EL (cell line): ENCODE measurements around the gene CGGBP1.

Experiments used
- DNase-seq: peaks from one replicate; pipeline ENCODE4 v3.0.0-alpha.2; 2016

CGGBP1 gene

GRCh38 chr3:88058581-88059379, at the start of gene CGGBP1, which contains the start of gene ZNF654:
Gene CGGBP1, minus strand, starts transcription at chr3:88059005. Its CDS starts 3,029 bp downstream, at chr3:88055976.
Gene ZNF654, plus strand, starts transcription at chr3:88059255. Its CDS starts 65 bp downstream, at chr3:88059320.
- DNase-seq = peak; percentile 99

- peak; percentile 64 for DNase-seq
These were observed 46.5 kb upstream of the CGGBP1 start for GRCh38 chr3:88105325-88105724.

DNA sequence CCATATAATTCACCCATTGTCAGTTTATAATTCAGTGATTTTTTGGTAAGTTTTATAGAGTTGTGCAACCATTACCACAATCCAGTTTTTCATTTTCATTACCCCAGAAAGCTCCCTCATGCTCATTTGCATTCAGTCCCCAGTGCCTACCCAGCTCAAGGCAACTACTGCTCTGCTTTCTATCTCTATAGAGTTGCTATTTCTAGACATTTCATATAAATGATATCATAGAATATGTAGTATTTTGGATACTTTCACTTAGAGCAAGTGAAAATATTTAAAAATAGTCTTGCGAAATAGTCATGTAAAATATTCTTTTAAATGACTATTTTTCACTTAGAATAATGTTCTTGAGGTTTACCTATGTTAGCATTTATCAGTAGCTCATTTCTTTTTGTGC, 42.3 kb upstream of the CGGBP1 start:
- DNase-seq = no peak

DNA sequence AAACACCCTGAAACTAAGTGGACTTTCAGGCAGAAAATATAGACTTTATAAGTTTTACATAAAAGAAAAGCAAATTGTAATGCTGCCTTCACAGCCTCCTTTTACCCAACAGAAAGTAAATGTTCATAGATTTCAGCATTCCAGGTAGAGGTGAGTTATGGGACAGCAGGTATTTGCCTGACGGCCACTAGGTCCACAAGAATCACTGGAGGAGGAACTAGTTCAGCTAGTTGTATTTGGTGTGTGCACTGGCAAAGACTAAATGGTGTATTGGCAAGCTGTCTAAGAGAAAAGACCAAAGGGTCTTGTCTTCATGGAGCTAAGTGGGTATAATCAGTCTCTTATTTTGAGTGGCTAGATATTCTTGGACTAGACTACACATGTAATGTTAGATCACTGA, 34.5 kb upstream of the CGGBP1 start:
- DNase-seq = no peak

- DNase-seq = no peak
These were observed 33.5 kb upstream of the CGGBP1 start for GRCh38 chr3:88092270-88092669.

DNA sequence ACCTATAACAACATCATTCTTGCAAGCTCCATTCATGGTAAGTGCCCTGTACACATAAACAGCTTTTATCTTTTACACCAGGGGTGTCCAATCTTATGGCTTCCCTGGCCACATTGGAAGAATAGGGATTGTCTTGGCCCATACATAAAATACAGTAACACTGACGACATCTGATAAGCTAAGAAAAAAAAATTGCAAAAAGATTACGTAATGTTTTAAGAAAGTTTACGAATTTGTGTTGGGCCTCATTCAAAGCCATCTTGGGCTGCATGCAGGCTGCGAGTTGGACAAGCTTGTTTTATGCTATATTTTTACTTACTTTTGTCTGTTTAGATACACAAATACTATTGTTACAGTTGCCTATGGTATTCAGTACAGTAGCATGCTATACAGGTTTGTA, 31.9 kb upstream of the CGGBP1 start:
- no peak for DNase-seq

GRCh38 chr3:88084097-88084501, 25.3 kb upstream of the CGGBP1 start:
- DNase-seq = no peak

GRCh38 chr3:88082854-88083253, 24.0 kb upstream of the CGGBP1 start:
- no peak for DNase-seq

DNA sequence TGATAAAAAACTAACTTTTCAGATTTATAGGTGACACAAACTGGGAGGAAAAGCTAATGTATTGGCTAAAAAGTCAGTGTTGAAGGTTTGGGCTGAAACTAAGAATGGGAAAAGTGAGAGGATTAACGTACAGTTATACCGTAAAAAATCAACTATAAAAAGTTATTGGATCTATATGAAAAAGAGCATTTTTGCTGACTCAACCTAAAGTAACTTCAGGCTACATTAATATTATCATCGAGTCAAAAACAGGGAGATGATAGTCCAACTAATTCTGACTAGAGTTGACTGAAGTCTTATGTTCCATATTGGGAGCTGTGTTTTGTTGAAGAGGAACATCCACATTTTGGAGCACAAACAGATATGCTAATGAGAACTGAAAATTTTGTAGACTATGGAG, 20.1 kb upstream of the CGGBP1 start:
- DNase-seq = no peak

DNA sequence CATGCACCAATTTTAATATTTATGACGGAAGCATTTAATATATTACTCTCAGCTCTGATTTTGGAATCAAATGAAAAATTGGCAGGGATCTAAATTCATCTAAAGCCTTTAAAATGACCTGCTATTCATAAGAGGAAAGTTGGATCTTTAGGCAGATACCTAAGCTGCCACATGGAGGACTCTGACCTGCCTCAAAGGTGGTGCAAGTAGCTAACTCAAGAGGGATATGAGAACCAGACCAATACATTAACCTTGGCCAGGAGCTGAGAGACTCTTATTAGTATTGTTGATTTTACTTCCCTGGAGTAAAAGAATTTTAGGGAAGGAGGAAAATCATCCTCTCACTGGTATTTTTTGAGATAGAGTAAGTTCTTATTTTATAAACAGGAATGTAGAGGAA, 17.9 kb upstream of the CGGBP1 start:
- DNase-seq = no peak

GRCh38 chr3:88075497-88075896, 16.7 kb upstream of the CGGBP1 start:
- no peak for DNase-seq

DNA sequence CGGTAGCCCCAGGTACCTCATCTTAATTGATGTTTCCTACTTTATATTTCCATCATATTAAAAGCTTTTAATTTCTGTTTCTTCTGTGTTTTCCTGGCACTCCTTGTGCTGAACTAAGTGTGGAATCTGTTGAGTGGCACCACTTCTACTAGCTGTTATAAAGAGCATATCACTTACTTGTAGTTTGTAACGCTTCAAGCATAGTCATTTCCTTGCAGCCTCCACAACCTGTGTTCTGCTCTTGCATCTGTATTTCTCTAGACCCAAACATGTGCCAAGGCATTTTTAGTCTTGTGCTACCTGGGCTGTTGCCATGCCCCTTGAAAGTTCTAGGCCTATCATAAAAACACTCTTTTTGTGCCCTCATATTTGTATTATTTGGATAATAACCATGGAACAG, 16.3 kb upstream of the CGGBP1 start:
- DNase-seq = no peak

- DNase-seq = no peak
These were observed 2.9 kb upstream of the CGGBP1 start for GRCh38 chr3:88061746-88062145.

DNA sequence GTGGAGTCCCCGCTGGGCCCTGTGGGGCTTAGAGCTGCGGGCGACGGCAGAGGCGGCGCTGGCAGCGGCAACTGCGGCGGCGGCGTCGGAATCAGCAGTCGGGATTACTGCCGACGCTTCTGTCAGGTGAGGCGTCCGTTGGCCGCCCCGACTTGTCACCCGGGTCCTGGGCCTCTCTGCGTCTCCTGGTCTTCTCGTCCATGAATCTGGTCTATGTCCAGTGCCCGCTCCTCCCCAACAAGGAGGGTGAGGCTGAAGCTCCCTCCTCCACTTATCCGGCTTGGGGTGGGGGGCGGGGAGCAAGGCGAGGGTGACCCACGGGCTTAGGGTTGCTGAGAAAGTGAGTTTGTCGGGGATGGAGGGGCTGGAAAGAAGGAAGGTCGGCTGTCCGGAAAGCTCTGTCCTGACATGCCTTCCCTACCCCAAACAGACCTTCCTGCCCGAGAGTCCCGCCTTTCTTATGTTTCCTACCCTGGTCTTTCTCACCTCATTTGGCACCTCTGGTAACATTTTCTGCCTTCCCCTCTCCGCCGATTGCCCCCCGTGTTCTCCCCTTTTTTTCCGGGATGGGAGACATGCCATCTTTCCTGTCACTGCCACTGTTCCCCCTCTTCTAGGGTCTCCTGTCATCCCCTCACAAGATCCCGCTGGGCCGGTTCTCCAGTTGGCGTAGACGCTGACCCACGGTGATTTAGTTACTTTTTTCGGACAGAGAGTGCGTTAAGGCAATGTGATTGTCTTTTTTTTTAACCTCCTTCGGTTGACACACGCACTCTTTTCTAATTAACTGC, 770 bp upstream of the CGGBP1 start:
- no peak for DNase-seq

DNA sequence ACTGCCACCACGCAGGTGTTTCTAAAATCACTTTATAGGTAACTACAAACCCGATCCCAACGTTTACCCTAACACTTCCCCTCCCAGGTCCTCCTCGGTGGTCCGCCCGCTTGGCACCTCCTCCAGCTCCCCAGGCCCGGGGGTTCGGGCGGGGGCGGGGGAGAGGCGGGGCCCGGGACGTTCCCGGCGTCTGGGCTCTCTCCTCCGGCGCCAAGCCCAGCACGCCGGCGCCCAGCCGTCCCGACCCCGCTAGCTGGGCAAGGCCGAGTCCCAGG, 562 bp downstream of the CGGBP1 start:
- DNase-seq = no peak

DNA sequence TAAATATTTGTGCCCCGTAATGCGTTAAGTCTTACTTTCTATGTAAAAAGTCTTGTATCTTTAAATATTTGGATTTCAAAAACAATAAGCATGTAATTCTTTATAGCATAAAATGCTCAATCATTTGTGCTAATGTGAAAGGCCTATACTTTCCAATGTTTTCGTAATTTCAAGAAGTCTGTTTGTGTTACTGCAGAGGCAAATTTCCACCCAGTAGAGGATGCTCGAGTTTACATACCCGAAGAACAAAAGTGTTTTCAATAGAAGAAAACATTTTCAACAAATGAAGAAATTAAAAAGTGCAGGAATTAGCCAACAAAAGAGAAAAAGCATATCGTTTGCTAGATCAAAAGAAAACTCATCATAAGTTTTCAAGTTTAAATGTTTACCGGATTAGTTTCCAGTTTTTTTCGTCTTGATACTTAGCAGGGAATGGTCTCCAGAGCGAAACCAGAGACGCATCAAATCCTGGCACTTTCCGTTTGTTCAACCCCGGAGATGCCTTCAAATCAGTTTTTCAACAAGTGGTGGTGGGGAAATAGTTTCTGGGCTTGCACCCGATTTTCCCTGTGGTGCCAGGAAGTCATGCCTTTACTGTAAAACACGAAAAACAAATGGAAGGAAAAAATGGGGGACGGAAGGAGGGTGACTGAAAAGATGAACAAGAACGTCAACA, 1.0 kb downstream of the CGGBP1 start:
- peak; percentile 19 for DNase-seq

DNA sequence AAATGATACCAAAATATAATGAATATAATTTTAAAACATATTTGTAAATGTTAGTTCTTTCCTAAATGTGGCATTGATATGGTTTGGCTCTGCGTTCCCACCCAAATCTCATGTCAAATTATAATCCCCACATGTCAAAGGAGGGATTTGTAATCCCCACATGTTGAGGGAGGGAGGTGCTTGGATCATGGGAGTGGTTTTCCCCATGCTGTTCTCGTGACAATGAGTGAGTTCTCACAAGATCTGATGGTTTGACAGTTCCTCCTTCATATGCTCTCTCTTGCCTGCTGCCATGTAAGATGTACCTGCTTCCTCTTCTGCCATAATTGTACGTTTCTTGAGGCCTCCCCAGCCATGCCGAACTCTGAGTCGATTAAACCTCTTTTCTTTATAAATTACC, 12.0 kb downstream of the CGGBP1 start:
- DNase-seq = no peak

- DNase-seq = no peak
These were observed 14.4 kb downstream of the CGGBP1 start for GRCh38 chr3:88044411-88044810.

- no peak for DNase-seq
These were observed 17.8 kb downstream of the CGGBP1 start for GRCh38 chr3:88041005-88041404.

GRCh38 chr3:88040529-88040928, 18.3 kb downstream of the CGGBP1 start:
- no peak for DNase-seq

GRCh38 chr3:88038566-88038965, 20.2 kb downstream of the CGGBP1 start:
- DNase-seq = peak; percentile 52

DNA sequence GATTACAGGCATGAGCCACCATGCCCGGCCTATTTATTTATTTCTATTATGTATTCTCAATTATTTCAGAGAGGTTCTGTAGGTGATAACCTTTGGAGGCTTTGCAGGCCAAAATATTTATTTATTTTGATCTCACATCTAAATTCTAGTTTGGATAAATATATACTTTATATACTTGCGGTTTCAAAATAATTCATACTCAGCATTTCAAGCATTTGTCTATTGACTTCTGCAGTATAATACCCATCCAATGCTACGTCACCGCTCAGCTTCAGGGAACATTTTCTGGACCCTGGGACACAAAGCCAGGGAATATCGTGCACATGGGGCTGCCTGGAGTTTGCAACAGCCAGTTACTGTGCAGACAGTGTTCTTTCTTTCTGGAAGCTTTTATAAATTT, 22.6 kb downstream of the CGGBP1 start:
- no peak for DNase-seq

- DNase-seq = no peak
These were observed 24.1 kb downstream of the CGGBP1 start for GRCh38 chr3:88034491-88035275.
